ENCODE results near the gene ZRANB3. TPM values are rescaled to one million over a fixed set of nuclear protein-coding genes. Genes with fewer than 3 reads are reported as not detected.
"Not testable (repeated sequence)": the region's sequence is repeated elsewhere in the genome, so short reads cannot be mapped to it uniquely, and the experiment has no call there.

ZRANB3 gene
- total RNA-seq, 1 donor from 2014 or later = 4.5 TPM

DNA sequence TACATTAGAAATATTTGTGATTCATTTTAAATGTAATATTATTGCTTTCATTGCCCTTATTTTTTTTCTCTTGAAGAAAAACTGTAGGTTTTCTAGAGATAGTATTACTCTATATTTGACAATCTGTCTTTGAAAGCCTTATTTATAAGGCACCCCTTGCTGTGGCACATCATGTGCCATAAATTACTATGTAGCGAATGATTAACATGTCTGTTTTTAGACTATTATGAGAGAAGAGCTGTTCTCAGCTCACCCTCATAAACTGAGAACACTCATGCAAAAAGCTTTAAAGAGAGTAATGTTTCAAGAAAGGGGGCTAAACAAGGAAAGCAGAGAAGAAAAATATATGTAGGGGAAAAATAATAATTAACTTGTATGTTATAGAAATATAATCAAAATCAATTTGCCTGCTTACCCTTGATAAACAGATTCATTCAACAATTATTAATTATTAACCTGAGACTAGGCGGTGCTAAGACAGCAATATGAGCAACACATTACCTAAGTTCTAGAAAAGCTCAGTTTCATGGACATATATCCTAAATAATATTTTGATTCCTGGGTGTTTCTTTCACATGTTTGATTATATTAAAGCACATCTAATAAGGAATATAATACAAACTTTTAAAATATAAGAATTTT, 409.9 kb downstream of the ZRANB3 start:
- no peak for ATAC-seq

DNA sequence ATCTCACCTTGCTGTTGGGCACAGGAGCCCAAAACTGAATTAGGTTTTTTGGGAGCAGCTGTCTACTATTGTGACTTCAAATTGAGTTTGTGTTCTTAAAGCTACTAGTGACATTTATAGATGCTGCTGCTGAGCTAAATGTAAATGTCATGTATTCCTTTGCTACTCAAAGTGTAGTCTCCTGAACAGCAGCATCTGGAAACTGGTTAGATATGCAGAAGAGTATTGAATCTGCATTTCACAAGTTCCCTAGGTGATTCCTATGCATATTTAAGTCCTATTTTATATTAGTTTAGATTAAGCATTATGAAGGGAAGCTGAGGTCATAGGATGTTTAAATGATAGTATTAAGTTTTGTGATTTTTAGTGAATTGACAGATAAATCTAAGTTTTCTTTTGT, 411.4 kb downstream of the ZRANB3 start:
- ATAC-seq = no peak

DNA sequence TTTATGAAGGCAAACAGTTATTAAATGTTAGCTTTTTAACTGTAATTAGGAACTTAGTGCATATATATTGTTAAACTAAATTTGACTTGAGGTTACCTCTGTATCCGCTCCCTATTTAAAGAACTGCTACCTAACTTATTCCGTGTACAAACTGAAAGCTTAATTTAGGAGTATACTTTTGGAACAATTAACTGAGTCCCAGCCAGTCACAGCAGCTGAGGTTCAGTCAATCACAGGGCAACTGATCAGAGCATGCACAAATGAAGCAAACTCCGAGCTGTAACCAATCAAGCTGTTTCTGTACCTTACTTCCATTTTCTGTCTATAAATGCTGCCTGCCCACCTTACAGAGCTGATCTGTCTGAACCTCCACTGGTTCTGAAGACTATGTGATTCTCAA, 417.7 kb downstream of the ZRANB3 start:
- ATAC-seq = no peak

DNA sequence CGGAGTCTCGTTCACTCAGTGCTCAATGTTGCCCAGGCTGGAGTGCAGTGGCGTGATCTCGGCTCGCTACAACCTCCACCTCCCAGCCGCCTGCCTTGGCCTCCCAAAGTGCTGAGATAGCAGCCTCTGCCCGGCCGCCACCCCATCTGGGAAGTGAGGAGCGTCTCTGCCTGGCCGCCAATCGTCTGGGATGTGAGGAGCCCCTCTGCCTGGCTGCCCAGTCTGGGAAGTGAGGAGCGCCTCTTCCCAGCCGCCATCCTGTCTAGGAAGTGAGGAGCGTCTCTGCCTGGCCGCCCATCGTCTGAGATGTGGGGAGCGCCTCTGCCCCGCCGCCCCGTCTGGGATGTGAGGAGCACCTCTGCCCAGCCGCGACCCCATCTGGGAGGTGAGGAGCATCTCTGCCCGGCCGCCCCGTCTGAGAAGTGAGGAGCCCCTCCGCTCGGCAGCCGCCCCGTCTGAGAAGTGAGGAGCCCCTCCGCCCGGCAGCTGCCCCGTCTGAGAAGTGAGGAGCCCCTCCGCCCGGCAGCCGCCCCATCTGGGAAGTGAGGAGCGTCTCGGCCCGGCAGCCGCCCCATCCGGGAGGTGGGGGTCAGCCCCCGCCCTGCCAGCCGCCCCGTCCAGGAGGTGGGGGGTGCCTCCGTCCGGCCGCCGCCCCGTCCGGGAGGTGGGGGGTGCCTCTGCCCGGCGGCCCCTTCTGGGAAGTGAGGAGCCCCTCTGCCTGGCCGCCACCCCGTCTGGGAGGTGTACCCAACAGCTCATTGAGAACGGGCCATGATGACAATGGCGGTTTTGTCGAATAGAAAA, 425.3 kb downstream of the ZRANB3 start:
- not testable (repeated sequence) for ATAC-seq

DNA sequence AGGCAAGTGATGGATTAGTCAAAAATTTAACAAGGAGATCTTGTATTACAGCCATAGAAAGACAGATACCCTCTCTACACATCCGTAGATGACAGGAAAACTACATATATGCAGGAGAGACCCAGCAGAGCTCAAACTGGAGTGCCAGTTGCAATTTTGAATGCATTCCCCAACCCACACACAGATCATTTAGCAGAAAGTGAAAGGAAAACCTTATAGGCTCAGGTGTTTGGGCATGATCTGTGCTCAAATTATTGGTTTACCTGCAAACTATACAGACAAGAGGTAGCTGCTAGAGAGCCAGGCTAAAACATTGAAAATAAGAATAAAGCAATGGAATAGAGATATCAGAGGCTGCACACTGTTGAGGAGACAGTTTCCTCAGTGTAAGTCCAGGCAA, 427.2 kb downstream of the ZRANB3 start:
- no peak for ATAC-seq

DNA sequence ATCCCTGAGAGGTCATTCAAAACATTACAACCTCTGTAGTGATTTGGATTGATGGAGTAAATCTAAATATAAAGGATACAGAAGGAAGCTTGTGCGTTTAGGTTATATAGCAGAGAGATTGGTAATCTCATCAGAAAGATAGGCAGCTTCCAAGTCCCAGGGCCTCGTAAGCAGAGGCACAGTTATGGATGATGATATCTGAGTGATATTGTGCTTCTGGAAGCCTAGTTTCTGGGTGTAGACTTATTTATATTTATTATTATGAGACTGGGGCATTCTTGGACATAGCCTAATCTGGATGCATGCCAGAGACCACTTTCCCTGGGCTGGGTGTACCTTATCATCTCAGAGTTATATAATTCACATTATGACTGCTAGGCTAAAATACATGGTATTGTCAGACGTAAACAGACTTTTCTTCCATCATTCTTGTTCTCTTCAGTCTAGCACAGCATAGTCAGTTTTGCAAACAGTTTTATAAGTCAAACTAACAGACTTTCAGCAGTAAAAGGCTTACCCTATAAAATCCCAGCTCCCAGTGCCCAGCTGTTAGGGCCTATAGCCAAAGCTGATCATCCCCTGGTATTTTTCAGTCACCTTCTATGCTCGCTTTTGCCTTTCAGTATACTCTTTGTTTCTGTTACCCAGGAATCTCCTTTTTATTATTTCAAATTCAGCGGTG, 431.1 kb downstream of the ZRANB3 start:
- no peak for ATAC-seq

DNA sequence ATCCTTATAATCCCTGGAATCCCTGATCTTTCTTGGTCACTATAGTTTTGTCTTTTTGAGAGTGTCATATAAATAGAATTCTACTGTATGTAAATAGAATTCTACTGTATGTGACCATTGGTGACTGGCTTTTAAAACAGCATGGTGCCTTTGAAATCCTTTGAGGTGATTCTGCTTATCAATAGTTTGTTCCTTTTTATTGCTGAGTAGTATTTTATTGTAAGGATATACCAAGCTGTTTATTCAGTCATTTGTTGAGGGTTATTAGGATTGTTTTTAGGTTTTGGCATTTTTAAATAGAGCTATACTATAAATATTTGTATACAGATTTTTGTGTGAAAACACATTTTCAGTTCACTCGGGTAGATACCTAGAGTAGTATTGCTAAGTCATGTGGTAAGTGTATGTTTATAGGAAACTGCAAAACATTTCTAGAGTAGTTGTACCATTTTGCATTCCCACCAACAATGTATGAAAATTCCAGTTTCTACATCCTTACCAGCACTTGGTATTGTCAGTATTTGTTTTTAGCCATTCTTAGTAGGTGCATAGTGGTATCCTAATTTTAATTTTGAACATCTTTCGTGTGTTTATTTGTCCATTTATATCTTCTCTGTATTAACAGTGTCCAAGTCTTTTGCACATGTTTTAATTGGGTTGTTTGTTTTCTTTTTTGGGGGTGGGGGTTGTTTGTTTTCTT, 433.3 kb downstream of the ZRANB3 start:
- ATAC-seq = no peak

DNA sequence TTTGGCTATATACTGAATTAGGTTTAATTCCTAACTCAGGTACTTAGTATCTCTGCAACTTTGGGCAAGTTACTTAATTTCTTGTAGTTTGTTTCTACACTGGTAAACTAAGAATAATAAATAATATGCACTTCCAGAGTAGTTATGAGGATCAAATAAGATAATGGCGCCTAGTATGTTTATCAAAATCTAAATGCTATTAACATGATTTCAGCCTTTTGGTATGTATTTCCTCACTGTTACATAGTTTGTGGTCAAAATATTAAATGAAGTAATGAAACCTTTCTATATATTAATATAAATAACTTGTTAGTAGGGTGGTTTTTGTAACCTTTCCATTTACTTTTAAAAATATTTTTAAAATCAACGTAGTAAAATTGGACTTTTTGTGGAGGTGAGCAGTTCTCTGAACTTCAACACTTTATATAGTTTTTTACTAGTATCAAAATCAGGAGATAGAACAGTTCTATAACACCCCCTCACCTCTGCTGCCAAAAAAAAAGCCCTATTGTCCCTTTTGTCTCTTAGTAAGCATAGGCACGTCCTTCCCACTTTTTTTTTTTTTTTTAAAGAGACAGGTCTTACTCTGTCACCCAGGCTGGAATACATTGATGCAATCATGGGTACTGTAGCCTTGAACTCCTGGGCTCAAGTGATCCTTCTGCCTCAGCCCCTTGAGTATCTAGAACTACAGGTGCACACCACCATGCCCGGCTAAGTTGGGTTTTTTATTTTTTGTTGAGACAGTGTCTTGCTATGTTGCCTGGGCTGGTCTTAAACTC, 434.2 kb downstream of the ZRANB3 start:
- ATAC-seq = no peak

DNA sequence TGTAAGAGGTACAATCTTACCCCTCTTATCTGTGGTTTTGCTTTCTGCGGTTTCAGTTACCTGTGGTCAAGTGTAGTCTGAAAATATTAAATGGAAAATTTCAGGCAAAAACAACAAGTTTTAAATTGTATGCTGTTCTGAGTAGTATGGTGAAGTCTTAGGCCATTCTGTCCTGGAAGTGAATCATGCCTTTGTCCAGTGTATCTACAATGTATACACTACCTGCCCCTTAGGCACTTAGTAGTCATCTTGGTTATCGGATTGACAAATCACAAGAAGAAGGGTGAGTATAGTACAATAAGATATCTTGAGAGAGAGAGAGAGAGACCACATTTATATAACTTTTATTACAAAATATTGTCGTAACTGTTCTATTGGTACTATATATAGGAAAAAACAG, 435.4 kb downstream of the ZRANB3 start:
- ATAC-seq = no peak

DNA sequence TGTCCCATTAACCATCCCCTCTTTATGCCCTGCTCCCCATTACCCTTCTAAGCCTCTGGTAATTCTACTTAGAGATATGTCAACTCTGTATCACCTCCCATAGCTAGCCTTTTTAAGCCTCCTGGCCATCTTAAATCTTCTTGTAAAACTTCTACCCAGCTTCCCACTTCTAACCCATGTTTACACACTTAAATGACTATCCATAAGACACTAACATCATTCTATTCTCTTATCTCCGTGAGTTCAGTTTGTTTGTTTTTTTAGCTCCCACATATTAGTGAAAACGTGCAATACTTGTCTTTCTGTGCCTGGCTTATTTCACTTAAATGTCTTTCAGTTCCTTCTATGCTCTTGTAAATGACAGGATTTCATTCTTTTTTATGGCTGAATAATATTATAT, 436.5 kb downstream of the ZRANB3 start:
- no peak for ATAC-seq

DNA sequence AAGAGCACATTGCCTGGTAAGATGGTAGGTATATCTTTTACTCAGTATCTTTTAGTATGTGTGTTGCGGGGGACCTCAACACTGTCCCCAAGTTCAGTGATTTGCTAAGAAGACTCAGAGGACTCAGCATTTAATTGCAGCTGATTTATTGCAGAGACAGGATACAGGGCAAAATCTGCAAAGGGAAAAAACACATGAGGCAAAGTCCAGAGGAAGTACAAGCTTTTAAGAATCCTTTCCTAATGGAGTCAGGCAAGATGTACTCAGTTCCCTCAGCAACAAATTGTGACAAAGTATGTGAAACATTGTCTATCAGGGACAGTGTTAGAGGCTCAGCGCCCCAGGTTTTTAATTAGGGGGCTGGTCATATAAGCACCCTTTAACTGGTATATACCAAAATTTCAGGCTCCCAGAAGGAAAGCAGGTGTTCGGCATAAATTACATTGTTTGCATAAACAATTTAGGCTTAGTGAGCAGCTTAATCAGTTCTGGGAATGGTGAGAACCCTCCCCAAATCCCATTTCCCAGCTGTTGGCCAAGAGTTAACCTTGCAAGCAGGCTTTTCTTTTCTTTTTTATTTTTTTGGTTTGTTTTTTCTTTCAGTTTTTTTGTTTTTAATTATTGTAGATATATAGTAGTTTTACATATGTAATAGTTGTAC, 437.2 kb downstream of the ZRANB3 start:
- no peak for ATAC-seq

DNA sequence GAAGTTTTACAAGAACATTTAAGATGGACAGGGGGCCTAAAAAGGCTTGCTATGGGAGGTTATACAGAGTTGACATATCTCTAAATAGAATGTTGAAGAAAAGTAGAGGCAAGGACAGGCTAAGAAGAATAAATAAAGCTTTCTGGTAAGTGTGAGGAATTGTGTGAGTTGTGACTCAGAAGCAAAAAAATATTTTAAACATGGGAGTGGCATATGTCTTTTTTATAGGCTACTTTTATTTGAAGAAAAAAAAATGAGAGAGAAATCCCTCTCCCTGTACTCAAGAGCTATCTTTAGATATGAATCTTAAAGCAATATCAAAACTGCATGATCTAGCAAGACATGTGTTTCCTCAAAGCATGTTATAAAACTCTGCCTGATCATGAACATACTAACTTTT, 437.8 kb downstream of the ZRANB3 start:
- ATAC-seq = no peak

DNA sequence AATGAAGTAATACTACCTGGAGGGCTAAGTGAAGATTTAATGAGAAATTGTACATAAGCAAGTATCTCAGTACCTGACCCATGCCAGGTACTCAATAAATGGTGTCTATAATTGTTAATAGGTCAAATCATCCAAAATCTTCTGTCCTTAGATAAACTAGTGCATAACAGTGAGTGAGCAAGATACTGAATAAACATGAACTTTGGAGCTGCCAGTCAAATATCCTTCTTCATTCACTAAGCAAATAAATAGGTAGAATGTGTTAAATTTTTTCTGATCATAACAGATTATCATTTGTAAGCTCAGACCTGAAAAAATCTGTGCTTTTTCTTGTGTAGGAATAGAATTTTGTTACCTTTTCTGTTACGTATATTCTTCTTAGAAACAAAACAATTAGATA, 439.3 kb downstream of the ZRANB3 start:
- no peak for ATAC-seq

DNA sequence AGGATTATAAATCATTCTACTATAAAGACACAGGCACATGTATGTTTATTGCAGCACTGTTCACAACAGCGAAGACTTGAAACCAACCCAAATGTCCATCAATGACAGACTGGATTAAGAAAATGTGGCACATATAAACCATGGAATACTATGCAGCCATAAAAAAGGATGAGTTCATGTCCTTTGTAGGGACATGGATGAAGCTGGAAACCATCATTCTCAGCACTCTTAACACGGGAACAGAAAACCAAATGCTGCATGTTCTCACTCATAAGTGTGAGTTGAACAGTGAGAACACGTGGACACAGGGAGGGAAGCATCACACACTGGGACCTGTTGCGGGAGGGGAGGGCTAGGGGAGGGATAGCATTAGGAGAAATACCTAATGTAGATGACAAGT, 441.4 kb downstream of the ZRANB3 start:
- ATAC-seq = not testable (repeated sequence)

Other genes with a start within 250 kb of the ZRANB3 start
- gene R3HDM1, start 266 bp upstream of the ZRANB3 start, total RNA-seq = 26.0 TPM
- 52.4 TPM for gene UBXN4, start 210.6 kb upstream of the ZRANB3 start, total RNA-seq